ENCODE measurements around the gene KLHDC4.
"Not testable (repeated sequence)": the region's sequence is repeated elsewhere in the genome, so short reads cannot be mapped to it uniquely, and the experiment has no call there.

GRCh38 chr16:87767456-87767855, 1.7 kb upstream of the KLHDC4 start:
- TF ChIP-seq POLR2A (IDR thresholded peaks at IDR 0.05; ENCODE audit: low read length); GATA1 (IDR thresholded peaks at IDR 0.05; ENCODE audit: low read depth, low read length): not testable (repeated sequence)

Measured in erythroblast (primary cell).